ENCODE measurements around the gene SMPD4. TPM values are rescaled to one million over a fixed set of nuclear protein-coding genes. Genes with fewer than 3 reads are reported as not detected.
"Not testable (repeated sequence)": the region's sequence is repeated elsewhere in the genome, so short reads cannot be mapped to it uniquely, and the experiment has no call there.

The SMPD4 gene
- polyA plus RNA-seq, 1 donor: 34.5 TPM

DNA sequence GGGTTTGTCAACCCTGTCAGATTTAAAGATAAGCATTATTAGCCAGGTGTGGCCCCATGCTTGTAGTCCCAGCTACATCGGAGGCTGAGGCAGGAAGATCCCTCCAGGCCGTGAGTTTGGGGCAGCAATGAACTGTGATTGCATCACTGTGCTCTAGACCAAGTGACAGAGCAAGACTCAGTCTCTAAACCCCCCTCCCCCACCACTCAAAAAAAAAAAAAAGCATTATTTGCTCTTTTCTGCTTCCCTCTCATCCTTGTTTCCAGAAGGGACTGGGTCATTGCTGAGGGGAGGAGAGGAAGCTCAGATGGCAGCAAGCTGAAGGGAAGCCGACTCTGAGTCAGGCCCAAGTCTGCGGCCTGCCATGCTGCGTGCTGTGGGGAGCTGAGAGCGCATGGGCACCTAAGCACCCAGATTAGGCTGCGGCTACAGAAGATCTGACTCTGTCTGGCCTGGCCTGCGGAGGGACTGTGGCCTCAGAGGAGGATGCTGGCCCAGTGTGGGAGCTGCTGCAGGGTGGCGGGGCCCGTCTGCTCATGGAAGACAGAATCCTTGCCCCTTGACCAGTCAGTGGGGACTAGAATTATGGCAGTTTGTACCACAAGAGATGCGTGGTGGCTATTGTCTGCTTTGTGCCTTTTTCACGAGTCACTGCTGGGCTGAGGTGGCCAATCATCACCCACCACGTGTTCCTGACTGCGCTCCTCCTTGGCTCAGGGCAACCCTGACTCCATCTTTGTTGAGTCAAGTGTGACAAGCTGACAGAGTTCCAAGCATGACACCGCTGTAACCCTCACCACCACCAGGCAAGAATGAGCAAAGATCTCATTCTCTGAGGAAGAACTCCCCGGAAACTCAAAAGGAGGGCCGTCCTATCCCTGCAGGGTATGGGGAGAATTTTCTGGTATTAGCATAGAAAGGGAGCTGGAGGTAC lies 6.7 kb upstream of the SMPD4 start:
- DNase-seq (ENCODE audit: low read depth): not testable (repeated sequence)

DNA sequence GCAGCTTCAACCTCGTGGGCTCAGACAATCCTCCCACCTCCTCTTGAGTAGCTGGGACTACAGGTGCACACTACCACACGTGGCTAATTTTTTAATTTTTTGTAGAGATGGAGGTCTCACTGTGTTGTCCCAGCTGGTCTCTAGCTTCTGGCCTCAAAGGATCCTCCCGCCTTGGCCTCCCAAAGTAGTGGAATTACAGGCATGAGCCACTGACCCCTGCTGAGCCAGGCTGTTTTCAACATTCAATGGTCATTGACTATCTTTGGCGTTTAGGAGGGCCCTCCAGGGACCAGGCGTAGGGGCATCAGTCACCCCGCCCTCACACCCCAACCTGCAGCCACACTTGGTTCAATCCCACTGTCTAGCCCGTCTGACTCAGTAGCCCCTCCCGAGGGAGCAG lies 5.9 kb upstream of the SMPD4 start:
- no peak for DNase-seq (ENCODE audit: low read depth)

DNA sequence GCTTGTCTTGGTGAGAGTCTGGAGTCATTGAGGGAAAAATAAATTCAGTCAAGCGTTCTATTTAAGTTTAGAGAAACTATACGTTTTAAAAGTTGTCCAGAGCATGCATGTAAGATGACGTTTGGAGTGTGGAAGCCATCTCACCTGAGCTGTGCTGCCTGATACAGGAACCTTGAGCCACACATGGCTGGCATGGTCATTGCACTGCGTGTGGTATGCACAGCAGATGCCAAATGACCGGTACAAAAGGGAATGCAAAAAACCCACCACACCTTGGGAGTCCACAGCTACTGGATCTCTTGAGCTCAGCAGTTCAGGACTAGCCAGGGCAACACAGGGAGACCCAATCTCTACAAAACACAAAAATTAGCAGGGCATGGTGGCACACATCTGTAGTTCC lies 5.0 kb upstream of the SMPD4 start:
- DNase-seq (ENCODE audit: low read depth): no peak

DNA sequence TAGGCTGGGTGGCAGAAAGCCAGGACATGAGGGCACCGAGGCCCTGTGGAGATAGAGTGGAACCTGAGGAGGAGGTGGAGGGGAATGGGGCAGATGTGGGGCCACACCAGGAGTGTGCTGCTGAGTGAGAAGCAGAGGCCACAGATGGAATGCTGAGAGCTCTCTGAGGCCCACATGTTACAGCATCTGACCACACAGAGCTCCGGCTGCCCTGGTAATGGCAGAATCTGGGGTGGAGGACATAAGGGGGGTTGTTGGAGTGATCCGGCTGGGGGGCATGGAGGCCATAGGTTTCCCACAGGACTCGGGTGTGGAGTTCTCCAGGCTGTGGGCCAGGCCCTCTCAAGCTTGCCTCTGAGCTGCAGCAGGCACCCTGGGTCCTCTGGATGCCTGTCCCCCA lies 4.5 kb upstream of the SMPD4 start:
- DNase-seq (ENCODE audit: low read depth): no peak

DNA sequence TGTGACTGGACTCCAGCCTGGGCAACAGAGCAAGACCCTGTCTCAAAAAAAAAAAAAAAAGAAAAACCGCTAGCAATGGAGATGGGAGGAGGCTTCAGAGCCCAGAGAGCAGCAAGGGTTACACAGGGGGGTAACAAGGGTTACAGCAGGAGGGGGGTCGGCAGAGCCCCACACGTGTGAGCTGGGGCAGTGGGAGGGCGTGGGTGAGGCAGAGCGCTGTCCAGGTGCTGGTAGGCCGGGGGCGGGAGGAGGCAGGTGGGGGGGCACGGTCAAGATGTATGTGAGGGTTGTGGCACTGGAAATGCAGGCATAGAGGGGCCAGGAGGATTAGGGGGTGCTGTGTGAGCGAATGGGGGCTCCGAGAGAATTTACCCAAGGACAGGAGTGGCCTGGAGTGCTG lies 4.0 kb upstream of the SMPD4 start:
- DNase-seq (ENCODE audit: low read depth): no peak

DNA sequence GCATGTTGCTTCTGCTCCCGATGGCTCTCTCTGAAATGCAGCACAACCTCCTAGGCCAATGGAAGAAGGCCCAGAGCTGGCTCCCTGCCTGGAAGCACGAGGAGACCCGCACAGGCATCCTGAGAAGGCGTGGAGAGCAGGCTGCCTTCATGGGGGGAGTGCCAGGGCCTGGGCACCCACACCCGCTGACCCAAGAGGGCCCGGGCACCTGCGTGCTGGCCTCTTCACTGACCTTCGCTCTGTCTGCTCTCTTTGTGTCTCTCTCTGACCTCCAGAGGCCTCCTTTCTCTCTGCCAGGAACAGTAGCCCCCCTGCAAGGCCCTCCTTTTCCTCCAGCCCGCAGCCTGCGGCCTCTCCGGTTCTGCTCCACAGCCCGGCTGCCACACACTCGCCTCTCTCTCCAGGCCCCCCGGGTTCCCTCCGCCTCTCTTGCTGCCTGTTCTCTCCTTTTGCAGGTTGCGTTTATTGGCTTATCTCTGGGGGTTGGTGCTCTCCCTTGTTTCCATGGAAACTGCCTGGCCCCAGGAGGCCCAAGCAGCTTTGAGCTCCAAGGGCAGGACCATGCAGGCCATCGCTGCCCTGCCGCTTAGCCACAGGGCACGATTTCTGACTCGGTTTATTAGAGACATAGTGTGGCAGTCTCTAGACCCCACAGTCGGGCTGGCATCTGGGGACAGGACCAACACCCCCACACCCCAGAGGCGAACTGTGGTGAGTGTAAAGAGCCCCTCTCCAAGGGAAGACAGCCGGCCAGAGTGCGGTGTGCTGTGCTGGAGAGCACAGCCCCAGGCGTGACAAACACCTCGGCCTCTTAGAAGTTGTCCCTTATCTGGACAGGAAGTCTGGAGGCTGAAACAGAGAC lies 2.3 kb upstream of the SMPD4 start:
- DNase-seq (ENCODE audit: low read depth): no peak

DNA sequence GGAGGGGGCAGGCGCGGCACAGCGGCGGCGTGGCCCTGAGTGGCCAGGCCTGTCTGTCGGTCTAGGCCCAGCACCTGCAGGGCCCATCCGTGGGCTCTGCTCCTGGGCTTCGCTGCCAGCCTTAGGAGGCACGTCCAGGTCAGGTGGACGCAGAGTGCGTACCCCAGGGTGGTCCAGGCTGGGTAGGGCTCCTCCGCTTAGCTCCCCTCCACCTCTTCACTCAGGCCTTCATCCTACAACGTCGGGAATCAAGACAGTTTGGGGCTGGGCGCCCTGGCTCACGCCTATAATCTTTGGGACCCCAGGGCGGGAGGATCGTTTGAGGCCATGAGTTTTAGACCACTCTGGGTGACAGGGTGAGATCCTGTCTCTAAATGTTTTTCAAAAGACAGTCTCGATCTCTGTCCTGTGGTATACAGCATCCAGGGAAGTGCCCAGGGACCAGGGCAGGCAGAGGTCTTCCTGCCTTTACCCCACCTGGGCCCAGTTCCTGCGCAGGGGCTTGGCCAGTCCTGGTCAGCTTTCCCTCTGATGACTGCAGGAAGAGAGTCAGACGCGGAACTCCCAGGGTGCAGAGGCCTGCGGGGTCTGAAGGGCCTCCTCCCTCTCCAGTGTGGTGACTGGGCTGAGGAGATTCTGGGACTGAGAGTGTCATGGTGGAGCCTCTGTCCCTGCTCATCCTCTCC lies 1.6 kb upstream of the SMPD4 start:
- DNase-seq (ENCODE audit: low read depth): not testable (repeated sequence)

DNA sequence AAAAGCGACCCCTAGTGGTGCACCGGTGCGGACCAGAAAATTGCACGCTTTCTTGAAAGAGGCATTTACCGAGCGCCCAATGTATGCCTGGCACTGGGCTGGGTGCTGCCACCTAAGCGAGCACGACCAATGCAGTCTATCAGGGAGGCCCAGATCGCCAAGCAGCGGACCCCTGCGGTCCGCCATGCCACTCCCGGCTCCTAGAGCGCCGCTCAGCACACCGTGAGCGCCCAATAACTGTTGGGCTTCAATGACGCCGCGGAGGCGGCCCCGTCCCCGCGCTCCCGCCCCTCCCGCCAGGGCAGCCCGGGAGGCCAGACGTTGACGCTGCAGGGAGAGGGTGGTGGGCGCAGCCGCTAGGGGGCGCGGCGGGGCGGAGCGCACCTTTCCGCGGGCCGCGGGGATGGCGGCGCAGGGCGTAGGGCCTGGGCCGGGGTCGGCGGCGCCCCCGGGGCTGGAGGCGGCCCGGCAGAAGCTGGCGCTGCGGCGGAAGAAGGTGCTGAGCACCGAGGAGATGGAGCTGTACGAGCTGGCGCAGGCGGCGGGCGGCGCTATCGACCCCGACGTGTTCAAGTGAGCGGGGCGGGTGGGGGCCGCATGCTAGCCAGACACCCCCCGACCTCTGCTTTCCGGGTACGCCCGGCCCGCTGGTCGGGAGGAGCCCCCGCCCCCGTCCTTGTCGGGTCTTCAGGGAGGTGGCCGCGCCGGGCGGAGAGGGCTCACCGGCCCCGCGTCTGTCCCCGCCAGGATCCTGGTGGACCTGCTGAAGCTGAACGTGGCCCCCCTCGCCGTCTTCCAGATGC lies 679 bp upstream of the SMPD4 start, which contains the start of gene MZT2B:
Gene MZT2B (plus strand): TSS at position 383 of the 803 bp plus-strand sequence. CDS start 21 bp downstream, at position 404.
- peak; percentile 51 for DNase-seq (ENCODE audit: low read depth)

DNA sequence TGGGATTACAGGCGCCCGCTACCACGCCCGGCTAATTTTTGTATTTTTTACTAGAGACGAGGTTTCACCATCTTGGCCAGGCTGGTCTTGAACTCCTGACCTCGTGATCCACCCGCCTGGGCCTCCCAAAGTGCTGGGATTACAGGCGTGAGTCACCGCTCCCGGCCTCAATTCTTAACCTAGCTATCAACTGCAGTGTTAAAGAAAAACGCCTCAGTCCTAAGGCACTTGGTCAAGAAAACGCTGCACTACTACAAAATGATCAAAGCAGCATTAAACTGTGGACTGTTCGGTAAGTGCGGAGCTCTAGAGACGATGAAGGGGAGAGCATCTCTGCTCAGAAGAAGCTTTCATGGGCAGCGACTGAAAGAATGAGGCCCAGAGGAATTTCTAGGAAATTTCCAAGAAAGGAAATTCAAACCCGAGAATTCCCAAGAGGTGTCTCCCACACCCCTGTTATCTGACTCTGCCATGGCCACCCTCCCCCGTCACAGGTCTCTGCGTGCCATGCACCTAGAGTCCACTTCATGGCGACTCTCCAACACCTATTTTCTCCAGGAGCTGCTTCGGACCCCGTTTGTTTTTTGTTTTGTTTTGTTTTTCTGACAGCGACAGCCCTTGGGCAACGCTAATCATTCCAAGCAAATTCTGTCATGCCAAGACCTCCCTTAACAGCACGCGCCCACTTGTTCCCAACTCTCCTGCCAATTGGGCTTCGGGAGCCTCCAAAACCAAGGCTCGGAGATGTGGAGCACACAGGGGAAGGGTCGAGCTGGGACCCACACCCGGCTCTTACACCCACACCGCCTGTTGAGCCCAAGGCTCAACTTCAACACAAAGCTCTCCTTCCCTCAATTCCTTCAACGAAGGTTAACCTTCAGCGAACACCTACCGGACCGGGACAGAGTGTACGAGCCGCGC lies 738 bp downstream of the SMPD4 start:
- not testable (repeated sequence) for DNase-seq (ENCODE audit: low read depth)

DNA sequence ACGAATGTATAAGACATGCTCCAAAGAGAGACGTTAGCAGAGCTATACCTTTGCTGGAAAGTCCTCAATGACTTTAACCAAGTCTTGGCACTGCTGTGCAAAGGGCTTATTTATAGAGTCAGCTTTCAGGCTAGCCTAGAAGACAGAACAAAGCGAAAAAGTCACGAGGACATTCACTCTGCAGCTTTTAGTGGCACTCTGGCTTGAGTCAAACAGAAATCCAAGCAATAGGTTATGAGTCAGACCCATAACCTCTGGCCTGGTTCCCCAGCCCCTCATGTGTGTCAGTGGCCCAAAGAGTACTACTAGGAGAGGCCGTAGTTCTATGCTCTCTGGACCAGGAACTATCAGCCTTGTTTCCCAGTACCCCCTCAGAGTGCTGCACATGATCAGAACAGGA lies 6.5 kb downstream of the SMPD4 start:
- DNase-seq (ENCODE audit: low read depth): not testable (repeated sequence)

DNA sequence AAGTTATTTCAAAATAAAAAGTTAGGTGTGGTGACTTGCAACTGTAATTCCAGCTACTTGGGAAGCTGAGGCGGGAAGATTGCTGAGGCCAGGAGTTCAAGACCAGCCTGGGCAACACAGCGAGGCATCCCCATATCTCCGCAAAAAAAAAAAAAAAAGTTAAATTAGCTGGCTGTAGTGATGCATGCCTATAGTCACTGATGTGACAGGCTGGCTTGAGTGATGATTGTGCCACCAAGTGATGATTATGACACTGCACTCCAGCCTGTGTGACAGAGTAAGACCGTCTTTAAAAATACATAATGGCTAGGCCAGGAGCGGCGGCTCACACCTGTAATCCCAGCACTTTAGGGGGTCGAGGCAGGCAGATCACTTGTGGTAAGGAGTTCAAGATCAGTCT lies 11.5 kb downstream of the SMPD4 start:
- DNase-seq (ENCODE audit: low read depth): no peak

DNA sequence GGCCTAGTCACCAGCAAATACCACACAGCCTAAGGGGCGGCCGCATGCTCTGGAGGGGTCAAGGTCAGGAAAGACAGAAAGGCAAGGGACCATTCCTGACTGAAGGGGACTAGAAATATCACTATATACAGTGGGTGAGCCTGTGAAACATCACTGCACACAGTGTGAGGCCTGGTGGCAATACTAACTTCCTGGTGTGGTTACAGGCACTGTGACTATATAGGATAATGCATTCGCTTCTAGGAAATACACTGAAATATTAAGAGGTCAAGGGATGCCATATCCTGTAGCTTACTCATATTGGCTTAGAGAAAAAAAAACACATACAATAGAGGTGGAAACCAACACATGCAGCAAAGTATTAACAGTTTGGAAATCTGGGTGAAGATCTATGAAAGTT lies 12.2 kb downstream of the SMPD4 start:
- DNase-seq (ENCODE audit: low read depth): not testable (repeated sequence)

DNA sequence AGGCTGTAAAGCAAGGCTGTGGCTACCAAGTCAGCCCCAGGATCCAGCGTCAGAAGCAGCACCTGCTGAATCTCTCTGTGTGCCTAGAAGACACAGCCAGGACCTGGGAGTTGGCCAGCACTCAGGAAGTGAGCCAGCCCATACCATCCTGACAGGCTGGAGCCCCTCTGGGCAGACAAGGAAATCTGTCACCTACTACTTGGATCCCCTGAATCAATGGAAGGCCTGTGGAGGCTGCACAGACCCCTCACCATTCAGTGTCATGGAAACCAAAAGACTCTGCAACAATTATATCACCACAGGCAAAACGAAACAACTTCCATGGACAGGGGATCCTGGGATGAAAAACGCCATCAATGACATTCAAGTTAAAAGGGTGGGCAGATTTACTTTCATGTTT lies 14.8 kb downstream of the SMPD4 start:
- DNase-seq (ENCODE audit: low read depth): not testable (repeated sequence)

DNA sequence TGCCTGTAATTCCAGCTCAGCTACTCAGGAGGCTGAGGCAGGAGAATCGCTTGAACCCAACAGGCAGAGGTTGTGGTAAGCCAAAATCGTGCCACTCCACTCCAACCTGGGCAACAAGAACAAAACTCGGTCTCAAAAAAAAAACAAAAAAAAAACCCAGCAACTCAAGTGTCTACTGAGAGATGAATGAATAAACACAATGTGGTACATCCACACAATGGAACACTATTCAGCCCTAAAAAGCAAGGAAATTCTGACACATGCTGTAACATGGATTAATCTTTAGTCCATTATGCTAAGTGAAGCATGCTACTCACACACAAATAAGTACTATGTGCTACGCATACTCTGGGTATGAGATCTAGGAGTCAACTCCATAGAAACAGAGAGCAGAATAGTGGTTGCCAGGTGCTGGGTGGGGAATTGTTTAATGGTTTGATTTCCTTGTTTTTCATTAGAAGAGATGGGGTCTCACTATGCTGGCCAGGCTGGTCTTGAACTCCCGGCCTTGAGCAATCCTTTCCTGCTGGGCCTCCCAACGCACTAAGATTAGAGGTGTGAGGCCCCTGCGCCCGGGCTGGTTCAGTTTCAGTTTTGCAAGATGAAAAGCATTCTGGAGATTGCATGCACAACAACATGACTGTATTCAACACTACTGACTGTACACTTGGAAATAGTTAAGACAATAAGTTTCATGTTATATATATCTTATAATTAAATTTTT lies 15.9 kb downstream of the SMPD4 start:
- no peak for DNase-seq (ENCODE audit: low read depth)

DNA sequence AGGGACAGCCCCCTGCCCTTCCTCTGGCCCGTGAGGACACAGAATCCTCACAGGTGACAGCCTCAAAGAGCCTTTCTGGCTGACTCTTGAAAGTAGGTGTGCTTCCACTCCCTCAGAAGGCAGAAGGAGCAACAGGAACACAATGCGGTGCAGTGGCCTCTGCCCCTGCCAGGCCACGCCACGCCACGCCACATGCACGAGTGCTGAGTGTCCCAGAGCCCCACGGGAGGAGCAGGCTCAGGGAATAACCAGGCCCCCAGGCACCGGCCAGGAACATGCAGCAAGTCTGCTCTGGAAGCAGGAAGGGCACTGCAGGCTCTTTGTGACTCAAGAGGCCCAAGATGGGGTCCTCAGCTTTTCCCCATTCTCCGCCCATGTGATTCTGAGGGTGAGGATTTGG lies 18.4 kb downstream of the SMPD4 start:
- no peak for DNase-seq (ENCODE audit: low read depth)

DNA sequence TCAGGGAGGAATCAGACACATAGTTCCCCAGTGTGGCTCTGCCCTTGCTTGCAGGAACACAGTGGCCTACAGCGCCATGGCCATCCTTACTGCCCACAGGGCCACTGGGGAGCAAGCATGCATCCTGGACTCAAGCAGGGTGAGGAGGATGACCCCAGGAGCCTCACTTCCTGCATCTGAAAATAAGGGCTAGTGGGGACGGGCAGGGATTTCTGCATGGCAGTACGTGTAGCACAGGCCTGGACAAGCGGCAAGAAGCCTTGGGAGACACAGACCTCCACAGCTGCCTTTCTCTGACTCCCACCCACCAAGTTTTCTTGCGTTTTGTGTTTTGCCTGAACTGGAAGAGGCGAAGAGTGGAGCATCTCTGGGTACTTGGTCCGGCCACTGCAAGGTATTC lies 18.9 kb downstream of the SMPD4 start:
- DNase-seq (ENCODE audit: low read depth): not testable (repeated sequence)

DNA sequence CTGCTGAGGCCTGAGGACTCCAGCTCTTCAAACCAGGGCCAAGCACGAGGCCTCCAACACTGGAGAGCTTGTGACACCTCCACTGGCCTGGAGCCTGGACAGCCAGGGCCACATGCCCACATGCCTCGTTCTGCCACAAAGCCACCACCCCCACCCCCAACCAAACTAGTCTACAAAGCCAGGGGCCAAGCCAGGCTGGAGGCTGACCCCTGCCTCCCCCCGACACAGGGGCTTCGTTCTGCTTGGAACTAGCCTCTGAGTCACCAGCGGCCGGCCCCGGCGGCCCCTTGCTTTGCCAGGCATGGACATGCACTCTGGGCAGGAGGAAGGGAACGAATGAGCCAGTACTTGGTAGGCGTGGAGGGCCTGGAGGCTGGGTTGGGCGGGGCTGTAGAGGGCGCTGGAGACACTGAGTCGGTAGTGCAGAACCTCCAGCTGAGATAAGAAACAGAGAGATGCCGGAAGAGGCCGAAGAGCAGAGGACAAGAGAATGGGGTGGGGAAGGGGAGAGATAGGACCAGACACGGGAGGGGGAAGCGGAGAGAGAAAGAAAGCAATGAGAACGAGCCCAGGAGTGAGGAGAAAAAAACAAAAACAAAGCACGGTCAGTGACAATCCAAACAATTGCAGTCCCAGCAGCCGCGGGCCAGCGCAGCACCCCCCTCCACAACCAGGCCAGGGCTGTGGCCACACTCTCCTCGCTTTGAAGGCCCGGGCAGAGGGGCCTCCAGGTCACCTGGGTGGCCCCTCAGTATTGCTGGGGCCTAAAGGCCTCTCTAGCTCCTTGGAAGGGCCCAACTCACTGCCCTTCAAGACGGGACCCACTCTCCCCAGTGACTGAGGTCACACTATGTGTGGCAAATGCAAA lies 20.3 kb downstream of the SMPD4 start:
- not testable (repeated sequence) for DNase-seq (ENCODE audit: low read depth)

DNA sequence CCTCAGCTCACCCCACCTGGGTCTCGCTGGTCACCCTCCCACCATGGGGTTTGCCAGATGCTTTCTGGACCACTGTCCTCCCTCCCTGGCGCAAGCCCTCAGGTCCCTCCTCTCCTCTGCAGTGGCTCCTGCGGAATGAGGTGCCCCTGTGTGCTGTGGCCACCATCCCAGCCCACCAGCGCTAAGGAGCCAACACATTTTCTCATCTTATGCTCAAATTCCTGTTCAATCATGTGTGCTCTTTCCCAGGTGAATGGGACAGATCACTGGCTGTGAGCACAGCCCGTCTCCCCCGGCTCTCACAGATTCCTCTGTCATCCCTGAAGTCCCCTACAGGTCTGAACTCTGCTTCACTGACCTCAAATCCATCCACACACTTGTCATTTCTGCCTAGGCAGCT lies 21.3 kb downstream of the SMPD4 start:
- no peak for DNase-seq (ENCODE audit: low read depth)

Measured in forelimb muscle (tissue), 1 donor.